Panc1 (cell line): ENCODE results near the gene TMEM184C. TPM values are rescaled to one million over a fixed set of nuclear protein-coding genes. Genes with fewer than 3 reads are reported as not detected.

ENCODE experiments used
- ATAC-seq: fragments of 200-7000 bp; cut with Tn5 transposase; 2 replicates; pipeline ENCODE4 v1.9.1; 2020; ENCODE audit warnings: mild to moderate bottlenecking, moderate library complexity
- BruUV-seq: library from RNA; stranded (reverse); fragments of 400-500 nt; replicated peaks from 2 replicates; lab custom pipeline; 2021; lab: Mats Ljungman, UMichigan
- CTCF ChIA-PET: fragments of 300-600 bp; sonication (Branson Sonifier 250); formaldehyde crosslinking; loops from one replicate; lab custom pipeline; 2022; ENCODE audit warnings: antibody characterized with exemption; lab: Charles Lee
- POLR2A ChIA-PET: fragments of 300-600 bp; sonication (Branson Sonifier 250); formaldehyde crosslinking; loops from one replicate; lab custom pipeline; 2022; ENCODE audit warnings: antibody characterized with exemption; lab: Charles Lee
- DNase-seq: peaks from one replicate; pipeline ENCODE4 v3.0.0-alpha.2; 2010; ENCODE audit warnings: low read depth, low spot score
- H3K27ac ChIP-seq: 2 replicates; pipeline ENCODE4 v1.5.1; 2011; ENCODE audit warnings: mild to moderate bottlenecking, low read length, inconsistent platforms
- H3K27me3 ChIP-seq: fragments of 200-500 bp; sonication (Bioruptor generic); 2 replicates; pipeline ENCODE4 v1.6.0; 2014; ENCODE audit warnings: low read length, inconsistent platforms; ENCODE audit not compliant: control insufficient read depth, insufficient read depth
- H3K36me3 ChIP-seq: fragments of 200-500 bp; sonication (Bioruptor generic); 2 replicates; pipeline ENCODE4 v1.5.1; 2014; ENCODE audit warnings: inconsistent platforms, mild to moderate bottlenecking, low read length, moderate library complexity; ENCODE audit not compliant: control insufficient read depth, insufficient read depth
- H3K4me1 ChIP-seq: 2 replicates; pipeline ENCODE4 v1.5.1; 2011; ENCODE audit warnings: inconsistent platforms, mild to moderate bottlenecking, low read length, moderate library complexity; ENCODE audit not compliant: control insufficient read depth, insufficient read depth
- H3K4me3 ChIP-seq, 2 experiments: 2 replicates each; pipeline ENCODE4 v1.5.1; 2011 to 2012; ENCODE audit warnings: low read depth in 2 of 2, low read length in 2 of 2, mild to moderate bottlenecking in 2 of 2, inconsistent platforms in 1 of 2, moderate library complexity in 1 of 2
- H3K9me3 ChIP-seq: fragments of 200-500 bp; sonication (Bioruptor generic); 2 replicates; pipeline ENCODE4 v1.5.1; 2014; ENCODE audit warnings: low read depth, mild to moderate bottlenecking, inconsistent platforms, low read length, moderate library complexity; ENCODE audit not compliant: control insufficient read depth, insufficient read depth
- CTCF ChIP-seq: fragments of 450-650 bp; IDR thresholded peaks from 2 replicates; pipeline ENCODE4 v1.5.1; 2017; ENCODE audit warnings: mild to moderate bottlenecking
- POLR2AphosphoS5 ChIP-seq: IDR thresholded peaks from 2 replicates; pipeline ENCODE4 v1.6.1; 2012; ENCODE audit warnings: mild to moderate bottlenecking, low read depth, low read length, moderate library complexity
- REST ChIP-seq, 2 experiments: IDR thresholded peaks; 2 replicates each; pipeline ENCODE4 v1.6.1; 2011 to 2012; ENCODE audit warnings: low read depth in 2 of 2, control low read depth in 1 of 2, low read length in 1 of 2, mild to moderate bottlenecking in 1 of 2, moderate library complexity in 1 of 2; ENCODE audit not compliant: insufficient read depth in 1 of 2
- SIN3A ChIP-seq: IDR thresholded peaks from 2 replicates; pipeline ENCODE4 v1.6.1; 2012; ENCODE audit warnings: low read depth, mild to moderate bottlenecking, low read length, moderate library complexity, borderline replicate concordance; ENCODE audit not compliant: insufficient read depth
- TCF7L2 ChIP-seq: IDR thresholded peaks from 2 replicates; pipeline ENCODE4 v1.6.1; 2011; ENCODE audit warnings: mild to moderate bottlenecking, low read depth, low read length, inconsistent platforms
- in situ Hi-C: cut with HindIII; loops from 2 replicates; pipeline ENCODE4 v1.10.0; 2016; ENCODE audit warnings: low sequenced_read_pairs, low pct_unique_long_range_greater_than_20kb
- intact Hi-C: fragments of 100-400 bp; cut with micrococcal nuclease; formaldehyde crosslinking; loops from one replicate; pipeline ENCODE4 v1.10.0; 2022; ENCODE audit not compliant: unreplicated experiment
- total RNA-seq: library from RNA; stranded (reverse); gene quantifications from one replicate; pipeline ENCODE4 v1.2.1, GENCODE V29; 2021; ENCODE audit not compliant: unreplicated experiment

TMEM184C gene
- total RNA-seq, 1 experiment from 2014 or later: 26.5 TPM

GRCh38 chr4:147580396-147580795, 36.8 kb upstream of the TMEM184C start:
- ChIA-PET POLR2A (interaction anchor here (0.6 kb wide), 1 partner anchor 394 kb away, joined by 7 read pairs; no protein-coding TSS in a partner anchor), CTCF (no interaction called here)
- TF ChIP-seq CTCF: no peak
- no peak for TF ChIP-seq REST (IDR thresholded peaks at IDR 0.05; ENCODE audit: insufficient read depth in 1 of 2, low read depth in 2 of 2, low read length in 1 of 2)
- TF ChIP-seq POLR2AphosphoS5: no peak
- TF ChIP-seq TCF7L2: no peak
- TF ChIP-seq SIN3A: no peak
- no peak overlapping the region for H3K27ac ChIP-seq
- in situ Hi-C loops: no loop called here
- intact Hi-C loops: no loop called here
- no peak for ATAC-seq
- H3K36me3 ChIP-seq: no peaks in the 10 kb centered on the region
- DNase-seq: no peak
- H3K27me3 ChIP-seq: no peaks in the 10 kb centered on the region
- no peak overlapping the region for H3K4me3 ChIP-seq
- H3K9me3 ChIP-seq: no peaks in the 10 kb centered on the region
- no TSS peak for BruUV-seq
- no peaks in the 10 kb centered on the region for H3K4me1 ChIP-seq

GRCh38 chr4:147581606-147582350, 35.4 kb upstream of the TMEM184C start:
- intact Hi-C loops (no loop called here), in situ Hi-C loops (no loop called here)
- H3K4me1 ChIP-seq: no peaks in the 10 kb centered on the region
- no peak overlapping the region for H3K4me3 ChIP-seq
- DNase-seq (no peak), ATAC-seq (no peak)
- no peaks in the 10 kb centered on the region for H3K27me3 ChIP-seq
- no TSS peak for BruUV-seq
- H3K36me3 ChIP-seq: no peaks in the 10 kb centered on the region
- TF ChIP-seq TCF7L2 (no peak), SIN3A (no peak), POLR2AphosphoS5 (no peak), CTCF (no peak), REST (IDR thresholded peaks at IDR 0.05; ENCODE audit: insufficient read depth in 1 of 2, low read depth in 2 of 2, low read length in 1 of 2) (no peak)
- no peak overlapping the region for H3K27ac ChIP-seq
- no peaks in the 10 kb centered on the region for H3K9me3 ChIP-seq
- ChIA-PET CTCF (no interaction called here), POLR2A (no interaction called here)
